Common myeloid progenitor, CD34-positive (primary cell): Measurements from ENCODE around the gene TMEM178B.

ENCODE experiments used
- CTCF ChIA-PET: fragments of 350-600 bp; sonication (Branson Sonifier 250); formaldehyde crosslinking; loops from one replicate; lab custom pipeline; 2021; ENCODE audit warnings: antibody characterized with exemption; lab: Charles Lee
- POLR2A ChIA-PET: fragments of 350-600 bp; sonication (Branson Sonifier 250); formaldehyde crosslinking; loops from one replicate; lab custom pipeline; 2021; ENCODE audit warnings: antibody characterized with exemption; lab: Charles Lee
- DNase-seq, 3 donors: peaks; one replicate each; pipeline versions ENCODE4 v3.0.0 to v3.0.0-alpha.2; 2013
- H3K27ac ChIP-seq, 2 experiments: 1 replicate in 1 of 2; 2 replicates in 1 of 2; pipeline ENCODE4 v1.7.0; 2013; ENCODE audit warnings: inconsistent platforms in 2 of 2, low read length in 2 of 2, mild to moderate bottlenecking in 2 of 2, low read depth in 1 of 2, moderate library complexity in 1 of 2; ENCODE audit not compliant: severe bottlenecking in 2 of 2, insufficient read depth in 1 of 2, poor library complexity in 1 of 2
- H3K27me3 ChIP-seq, 5 experiments: replicated peaks in 2 of 5; 1 replicate in 3 of 5; 2 replicates in 2 of 5; pipeline versions ENCODE4 v1.6.1 to v1.7.0; 2013; ENCODE audit warnings: low read length in 4 of 5, mild to moderate bottlenecking in 2 of 5, moderate library complexity in 2 of 5, inconsistent platforms in 1 of 5; ENCODE audit not compliant: insufficient read depth in 5 of 5, control insufficient read depth in 4 of 5
- H3K36me3 ChIP-seq, 4 experiments: 1 replicate in 2 of 4; 2 replicates in 2 of 4; pipeline versions ENCODE4 v1.6.1 to v1.7.0; 2013; ENCODE audit warnings: low read length in 3 of 4, control low read depth in 1 of 4, mild to moderate bottlenecking in 1 of 4; ENCODE audit not compliant: control insufficient read depth in 4 of 4, insufficient read depth in 4 of 4
- H3K4me1 ChIP-seq, 4 experiments: 1 replicate in 3 of 4; 2 replicates in 1 of 4; pipeline versions ENCODE4 v1.6.1 to v1.7.1; 2013; ENCODE audit warnings: low read length in 3 of 4, mild to moderate bottlenecking in 3 of 4, control low read depth in 1 of 4, inconsistent platforms in 1 of 4, moderate library complexity in 1 of 4; ENCODE audit not compliant: control insufficient read depth in 4 of 4, insufficient read depth in 4 of 4; ENCODE audit errors: control extremely low read depth in 1 of 4
- H3K4me3 ChIP-seq, 7 experiments: 1 replicate in 4 of 7; 2 replicates in 3 of 7; pipeline versions ENCODE4 v1.5.1 to v1.7.0; 2013; ENCODE audit warnings: mild to moderate bottlenecking in 7 of 7, low read length in 6 of 7, moderate library complexity in 6 of 7, inconsistent platforms in 2 of 7, low read depth in 2 of 7, control low read depth in 1 of 7; ENCODE audit not compliant: insufficient read depth in 4 of 7, control insufficient read depth in 1 of 7; ENCODE audit errors: extremely low read depth in 1 of 7
- H3K9me3 ChIP-seq, 5 experiments: 1 replicate in 4 of 5; 2 replicates in 1 of 5; pipeline versions ENCODE4 v1.6.1 to v1.7.1; 2013; ENCODE audit warnings: low read length in 4 of 5, mild to moderate bottlenecking in 2 of 5, inconsistent platforms in 1 of 5, low read depth in 1 of 5, moderate library complexity in 1 of 5; ENCODE audit not compliant: control insufficient read depth in 4 of 5, insufficient read depth in 2 of 5; ENCODE audit errors: control extremely low read depth in 1 of 5
- WGBS: methylation state at CpG from one replicate; pipeline ENCODE4 v1.1.5; 2013; ENCODE audit not compliant: insufficient coverage; 5-methylcytosine and 5-hydroxymethylcytosine counted together

Gene TMEM178B

DNA sequence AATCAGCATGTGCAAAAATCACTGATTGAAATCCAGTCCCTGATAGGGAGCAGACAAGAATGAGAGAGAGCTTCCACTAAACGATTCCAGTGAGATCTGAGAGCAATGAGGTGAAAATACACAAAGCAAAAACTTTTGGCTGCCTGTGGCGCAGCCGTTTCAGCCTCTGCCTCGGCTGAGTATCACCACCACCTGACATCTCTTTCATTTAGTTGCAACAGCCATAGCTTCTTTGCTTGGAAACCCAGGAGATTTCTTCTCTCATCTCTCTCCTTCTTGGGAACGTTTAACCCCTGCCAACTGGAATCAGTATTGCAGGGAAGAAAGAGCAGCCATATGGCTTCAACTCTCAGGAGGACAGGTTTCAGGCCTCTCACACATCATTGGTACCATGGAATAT lies 240.0 kb downstream of the TMEM178B start:
- H3K9me3 ChIP-seq = peaks cover 0 to 1% (median 0%) of the 10 kb centered on the region in 5 experiments
- no peak overlapping the region for H3K4me3 ChIP-seq
- no peaks in the 10 kb centered on the region for H3K36me3 ChIP-seq
- no peaks in the 10 kb centered on the region for H3K4me1 ChIP-seq
- WGBS = 83% methylated on average over 1 of the region's 5 CpGs
- CTCF ChIA-PET = no interaction called here
- no peak overlapping the region for H3K27ac ChIP-seq
- POLR2A ChIA-PET = no interaction called here
- no peak for DNase-seq
- peaks cover 0 to 3% (median 0%) of the 10 kb centered on the region in 5 experiments for H3K27me3 ChIP-seq

DNA sequence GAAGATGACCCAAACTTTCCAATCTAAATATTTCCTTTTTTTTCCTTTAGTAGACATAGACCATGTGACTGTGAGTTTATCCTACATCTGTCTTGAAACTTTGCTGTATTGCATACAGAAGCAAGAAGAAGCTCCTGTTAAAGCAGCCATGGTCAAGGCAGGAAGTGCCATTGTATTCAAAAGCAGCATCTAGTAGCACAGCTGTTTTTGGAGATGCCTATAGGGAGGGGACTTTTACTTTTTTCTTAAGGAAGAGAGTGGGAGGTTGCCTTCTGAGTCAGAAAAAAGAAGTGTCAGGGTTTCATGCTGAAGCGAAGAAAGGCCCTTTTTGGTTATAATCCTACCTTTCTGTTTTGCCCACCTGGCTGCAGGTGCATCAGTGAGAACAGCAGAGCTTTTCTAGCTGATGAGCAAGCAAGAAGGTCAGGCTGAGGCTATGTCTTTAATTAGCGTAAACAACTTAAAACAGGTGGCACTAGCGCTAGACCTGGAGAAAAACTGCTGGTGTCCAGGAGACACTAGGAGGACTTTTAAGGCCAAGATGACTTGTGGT lies 243.2 kb downstream of the TMEM178B start:
- H3K9me3 ChIP-seq = peaks cover 0 to 3% (median 0%) of the 10 kb centered on the region in 5 experiments
- DNase-seq = no peak
- POLR2A ChIA-PET = no interaction called here
- no peak overlapping the region for H3K27ac ChIP-seq
- no peak overlapping the region for H3K4me3 ChIP-seq
- 94% methylated on average over 3 of the region's 3 CpGs for WGBS
- CTCF ChIA-PET = no interaction called here
- H3K27me3 ChIP-seq = peaks cover 0 to 6% (median 0%) of the 10 kb centered on the region in 5 experiments
- no peaks in the 10 kb centered on the region for H3K4me1 ChIP-seq
- no peaks in the 10 kb centered on the region for H3K36me3 ChIP-seq

DNA sequence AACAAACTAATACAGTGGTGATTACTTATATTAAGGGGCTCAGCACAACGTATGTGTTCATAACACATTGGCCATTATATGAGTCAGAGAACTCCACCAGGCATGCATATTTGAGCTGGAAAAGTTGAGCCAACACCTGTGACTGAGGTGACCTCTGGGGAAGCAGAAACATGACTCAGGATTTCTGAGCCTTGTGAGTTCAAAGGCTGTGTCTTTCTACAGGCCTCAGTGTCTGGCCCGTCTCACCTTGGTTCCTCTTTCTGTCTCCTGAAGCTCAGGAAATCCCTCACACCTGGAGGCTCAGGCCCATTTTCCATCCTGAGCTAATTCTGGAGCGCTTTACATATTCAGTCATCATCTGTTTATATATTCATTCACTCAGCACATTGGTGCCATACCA lies 246.4 kb downstream of the TMEM178B start:
- CTCF ChIA-PET = no interaction called here
- no peak for DNase-seq
- H3K36me3 ChIP-seq = no peaks in the 10 kb centered on the region
- H3K9me3 ChIP-seq = peaks cover 0 to 3% (median 0%) of the 10 kb centered on the region in 5 experiments
- no peak overlapping the region for H3K4me3 ChIP-seq
- 81% methylated on average over 2 of the region's 3 CpGs for WGBS
- POLR2A ChIA-PET = no interaction called here
- H3K4me1 ChIP-seq = no peaks in the 10 kb centered on the region
- H3K27me3 ChIP-seq = peaks cover 0 to 5% (median 0%) of the 10 kb centered on the region in 5 experiments
- H3K27ac ChIP-seq = no peak overlapping the region

DNA sequence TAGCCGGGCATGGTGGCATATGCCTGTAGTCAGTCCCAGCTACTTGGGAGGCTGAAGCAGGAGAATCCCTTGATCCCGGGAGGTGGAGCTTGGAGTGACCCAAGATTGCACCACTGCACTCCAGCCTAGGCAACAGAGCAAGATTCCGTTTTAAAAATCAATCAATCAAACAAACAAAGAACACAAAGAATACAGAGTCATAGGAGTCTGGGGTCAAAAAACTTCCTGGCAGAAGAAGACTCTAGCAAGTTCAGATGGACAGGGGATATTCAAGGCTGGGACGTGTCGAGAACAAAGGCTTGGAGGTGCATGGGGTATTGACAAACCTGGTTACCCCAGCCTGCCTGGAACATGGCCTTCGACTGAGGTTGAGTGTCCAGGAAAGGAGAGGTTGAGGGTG lies 248.5 kb downstream of the TMEM178B start:
- ChIA-PET CTCF (no interaction called here), POLR2A (no interaction called here)
- H3K36me3 ChIP-seq = no peaks in the 10 kb centered on the region
- WGBS = 86% methylated on average over 3 of the region's 6 CpGs
- H3K27me3 ChIP-seq = peaks cover 0 to 8% (median 0%) of the 10 kb centered on the region in 5 experiments
- H3K27ac ChIP-seq = no peak overlapping the region
- H3K4me3 ChIP-seq = no peak overlapping the region
- no peak for DNase-seq
- peaks cover 0 to 3% (median 0%) of the 10 kb centered on the region in 5 experiments for H3K9me3 ChIP-seq
- H3K4me1 ChIP-seq = no peaks in the 10 kb centered on the region

DNA sequence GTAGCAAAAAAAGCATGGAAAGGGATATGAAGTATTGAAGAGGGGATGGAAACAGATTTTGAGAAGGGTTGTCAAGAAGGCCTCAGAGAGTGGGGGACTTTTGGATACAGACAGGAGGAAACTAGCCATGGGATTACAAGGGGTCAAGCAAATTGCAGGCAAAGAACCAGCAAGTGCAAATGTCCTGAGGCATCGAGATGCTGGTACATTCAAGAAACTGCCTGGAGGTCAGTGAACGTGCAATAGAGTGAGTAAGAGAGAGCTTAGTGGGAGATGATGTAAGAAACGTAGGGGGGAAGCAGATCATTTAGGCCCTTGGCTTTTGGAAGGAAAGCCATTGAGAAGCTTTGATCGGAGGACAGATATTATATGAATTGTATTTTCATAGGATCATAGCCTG lies 250.0 kb downstream of the TMEM178B start:
- H3K4me3 ChIP-seq = no peak overlapping the region
- no peak overlapping the region for H3K27ac ChIP-seq
- 93% methylated on average over 2 of the region's 4 CpGs for WGBS
- H3K27me3 ChIP-seq = peaks cover 0 to 6% (median 0%) of the 10 kb centered on the region in 5 experiments
- H3K36me3 ChIP-seq = no peaks in the 10 kb centered on the region
- ChIA-PET POLR2A (no interaction called here), CTCF (no interaction called here)
- H3K4me1 ChIP-seq = no peaks in the 10 kb centered on the region
- DNase-seq = no peak
- peaks cover 0 to 3% (median 0%) of the 10 kb centered on the region in 5 experiments for H3K9me3 ChIP-seq

DNA sequence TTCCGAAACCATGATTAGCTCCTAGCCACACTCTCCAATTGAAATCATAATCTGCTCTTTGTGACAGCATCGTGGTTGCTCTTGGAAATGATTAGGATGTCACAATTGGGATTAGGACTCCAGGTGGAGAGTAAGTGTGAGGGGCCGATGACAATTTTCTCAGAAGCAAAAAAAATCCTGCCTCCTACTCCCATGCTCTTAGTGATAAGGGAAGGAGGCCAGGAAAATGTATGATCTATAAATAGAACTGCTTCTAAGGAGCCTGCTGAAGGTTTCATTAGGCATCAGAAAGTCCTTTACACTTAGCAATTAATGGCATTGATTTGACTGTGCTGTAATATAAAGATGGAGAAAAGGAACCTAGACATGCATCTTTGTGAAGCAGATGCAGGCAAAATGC lies 251.0 kb downstream of the TMEM178B start:
- no peak overlapping the region for H3K4me3 ChIP-seq
- no peaks in the 10 kb centered on the region for H3K36me3 ChIP-seq
- H3K9me3 ChIP-seq = peaks cover 0 to 3% (median 0%) of the 10 kb centered on the region in 5 experiments
- DNase-seq = no peak
- H3K27me3 ChIP-seq = peaks cover 0 to 4% (median 0%) of the 10 kb centered on the region in 5 experiments
- no peaks in the 10 kb centered on the region for H3K4me1 ChIP-seq
- no peak overlapping the region for H3K27ac ChIP-seq
- ChIA-PET POLR2A (no interaction called here), CTCF (no interaction called here)
- WGBS = 100% methylated on average over 1 of the region's 3 CpGs

DNA sequence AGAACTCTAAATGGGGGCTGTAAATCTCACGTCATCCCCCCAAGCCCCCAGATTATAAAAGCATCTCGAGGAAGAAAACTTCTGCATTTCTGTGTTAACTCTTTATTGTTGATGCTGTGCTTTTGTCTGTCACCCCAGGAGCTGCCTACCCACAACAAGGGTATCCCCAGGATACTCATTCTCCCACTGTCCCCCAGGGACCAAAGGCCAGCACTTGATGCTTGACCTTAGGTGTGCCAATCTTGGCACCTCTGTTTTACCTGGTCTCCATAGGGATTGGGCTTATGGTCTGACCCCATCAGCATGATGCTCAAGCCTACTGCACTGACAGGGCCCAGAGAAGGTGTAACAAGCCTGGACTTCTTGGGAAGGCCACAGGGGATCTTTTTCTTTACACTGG lies 251.4 kb downstream of the TMEM178B start:
- Histone ChIP-seq H3K4me3 (no peak overlapping the region), H3K36me3 (no peaks in the 10 kb centered on the region), H3K4me1 (no peaks in the 10 kb centered on the region), H3K27ac (no peak overlapping the region), H3K9me3 (peaks cover 0 to 3% (median 0%) of the 10 kb centered on the region in 5 experiments), H3K27me3 (peaks cover 0 to 4% (median 0%) of the 10 kb centered on the region in 5 experiments)
- DNase-seq = no peak
- ChIA-PET CTCF (no interaction called here), POLR2A (no interaction called here)
- 23% methylated on average over 2 of the region's 2 CpGs for WGBS
